Activated CD8-positive, alpha-beta T cell treated with anti-CD3 and anti-CD28 coated beads for 36 hours (primary cell): ENCODE results near the gene MBP. TPM values are rescaled to one million over a fixed set of nuclear protein-coding genes. Genes with fewer than 3 reads are reported as not detected.

Experiments
- ATAC-seq: fragments of 200-7000 bp; cut with Tn5 transposase; one replicate; pipeline ENCODE4 v1.10.0; 2021; ENCODE audit warnings: mild to moderate bottlenecking, moderate library complexity
- CTCF ChIA-PET: fragments of 350-600 bp; sonication (Branson Sonifier 250); formaldehyde crosslinking; loops from one replicate; lab custom pipeline; 2021; ENCODE audit warnings: antibody characterized with exemption; lab: Charles Lee
- POLR2A ChIA-PET: fragments of 350-600 bp; sonication (Branson Sonifier 250); formaldehyde crosslinking; loops from one replicate; lab custom pipeline; 2021; ENCODE audit warnings: antibody characterized with exemption; lab: Charles Lee
- DNase-seq: peaks from one replicate; pipeline ENCODE4 v3.0.0-alpha.2; 2020
- H3K27ac Mint-ChIP-seq: one replicate; pipeline ENCODE4 v1.8.0; 2021; ENCODE audit warnings: mild to moderate bottlenecking, mixed read lengths
- H3K27me3 Mint-ChIP-seq: one replicate; pipeline ENCODE4 v1.8.0; 2021; ENCODE audit warnings: mixed read lengths
- H3K36me3 Mint-ChIP-seq: one replicate; pipeline ENCODE4 v1.8.0; 2021; ENCODE audit warnings: low read depth, mixed read lengths
- H3K4me1 Mint-ChIP-seq: one replicate; pipeline ENCODE4 v1.8.0; 2021; ENCODE audit warnings: low read depth, mixed read lengths
- H3K4me3 Mint-ChIP-seq: one replicate; pipeline ENCODE4 v1.8.0; 2021; ENCODE audit warnings: mild to moderate bottlenecking, moderate library complexity, mixed read lengths
- H3K9me3 Mint-ChIP-seq: one replicate; pipeline ENCODE4 v1.8.0; 2021; ENCODE audit warnings: mixed read lengths
- CTCF ChIP-seq: fragments of 200-600 bp; IDR thresholded peaks from one replicate; pipeline ENCODE4 v1.8.0; 2022; ENCODE audit warnings: antibody characterized with exemption, mild to moderate bottlenecking
- intact Hi-C: fragments of 100-400 bp; cut with micrococcal nuclease; formaldehyde crosslinking; loops from one replicate; pipeline ENCODE4 v1.10.0; 2022
- total RNA-seq, 2 experiments: library from RNA; stranded (reverse); gene quantifications; one replicate each; pipeline ENCODE4 v1.2.3, GENCODE V29; 2021

The MBP gene
- total RNA-seq, 2 experiments from 2014 or later, result 39.9 to 41.5 TPM

GRCh38 chr18:77173275-77174030 is 40.9 kb upstream of the MBP start:
- ATAC-seq (no peak), DNase-seq (no peak)
- no peak for TF ChIP-seq CTCF
- Mint-ChIP-seq H3K27ac (no peak overlapping the region), H3K4me1 (no peaks in the 10 kb centered on the region), H3K36me3 (no peaks in the 10 kb centered on the region), H3K27me3 (no peaks in the 10 kb centered on the region), H3K4me3 (no peak overlapping the region), H3K9me3 (no peaks in the 10 kb centered on the region)
- intact Hi-C loops, result no loop called here
- CTCF ChIA-PET, result interaction anchor here (1.4 kb wide), 1 partner anchor 191 kb away, joined by 4 read pairs; no protein-coding TSS in a partner anchor
- POLR2A ChIA-PET, result no interaction called here

- no peaks in the 10 kb centered on the region for H3K9me3 Mint-ChIP-seq
- no peak for TF ChIP-seq CTCF
These were observed 38.4 kb upstream of the MBP start for GRCh38 chr18:77170890-77171410.

GRCh38 chr18:77168811-77169311 is 36.3 kb upstream of the MBP start:
- DNase-seq, result no peak
- CTCF ChIA-PET, result no interaction called here
- H3K4me1 Mint-ChIP-seq, result no peaks in the 10 kb centered on the region
- no peaks in the 10 kb centered on the region for H3K36me3 Mint-ChIP-seq
- intact Hi-C loops, result no loop called here
- no peak for ATAC-seq
- POLR2A ChIA-PET, result interaction anchor here (1.4 kb wide), 1 partner anchor 9 kb away, joined by 3 read pairs; no protein-coding TSS in a partner anchor
- H3K27ac Mint-ChIP-seq, result no peak overlapping the region
- no peak for TF ChIP-seq CTCF
- H3K27me3 Mint-ChIP-seq, result peaks cover 2% of the 10 kb centered on the region
- H3K4me3 Mint-ChIP-seq, result no peak overlapping the region
- no peaks in the 10 kb centered on the region for H3K9me3 Mint-ChIP-seq

More at GRCh38 chr18:77170890-77171410, 38.4 kb upstream of the MBP start:
- ATAC-seq, result no peak
- no peak for DNase-seq
- intact Hi-C loops, result no loop called here
- Mint-ChIP-seq H3K4me3 (no peak overlapping the region), H3K27me3 (peaks cover under 1% of the 10 kb centered on the region), H3K4me1 (no peaks in the 10 kb centered on the region), H3K27ac (no peak overlapping the region), H3K36me3 (no peaks in the 10 kb centered on the region)
- ChIA-PET CTCF (interaction anchor here (1.1 kb wide), 1 partner anchor 26 kb away, joined by 3 read pairs; no protein-coding TSS in a partner anchor), POLR2A (no interaction called here)

- Mint-ChIP-seq H3K4me1 (no peaks in the 10 kb centered on the region), H3K4me3 (no peak overlapping the region), H3K27me3 (peaks cover 2% of the 10 kb centered on the region), H3K9me3 (no peaks in the 10 kb centered on the region), H3K36me3 (no peaks in the 10 kb centered on the region), H3K27ac (no peak overlapping the region)
- TF ChIP-seq CTCF, result no peak
- ChIA-PET CTCF (no interaction called here), POLR2A (no interaction called here)
- no peak for ATAC-seq
- intact Hi-C loops, result no loop called here
- no peak for DNase-seq
These were observed 34.7 kb upstream of the MBP start for GRCh38 chr18:77167251-77167650.

GRCh38 chr18:77166523-77166922 is 33.9 kb upstream of the MBP start:
- CTCF ChIA-PET, result no interaction called here
- TF ChIP-seq CTCF, result no peak
- H3K36me3 Mint-ChIP-seq, result no peaks in the 10 kb centered on the region

More at GRCh38 chr18:77166523-77166922, 33.9 kb upstream of the MBP start:
- POLR2A ChIA-PET, result no interaction called here
- Mint-ChIP-seq H3K4me3 (no peak overlapping the region), H3K9me3 (no peaks in the 10 kb centered on the region), H3K4me1 (no peaks in the 10 kb centered on the region), H3K27me3 (peaks cover 2% of the 10 kb centered on the region), H3K27ac (no peak overlapping the region)
- ATAC-seq, result no peak
- intact Hi-C loops, result no loop called here
- DNase-seq, result no peak
